GM18909 (cell line): ENCODE measurements around the gene RBM3.

ENCODE experiments used
- ATAC-seq: cut with Tn5 transposase; IDR thresholded peaks from one replicate; pipeline ENCODE4 v1.9.1; 2021; ENCODE audit warnings: mild to moderate bottlenecking; ENCODE audit not compliant: unreplicated experiment, poor library complexity

Gene RBM3

DNA sequence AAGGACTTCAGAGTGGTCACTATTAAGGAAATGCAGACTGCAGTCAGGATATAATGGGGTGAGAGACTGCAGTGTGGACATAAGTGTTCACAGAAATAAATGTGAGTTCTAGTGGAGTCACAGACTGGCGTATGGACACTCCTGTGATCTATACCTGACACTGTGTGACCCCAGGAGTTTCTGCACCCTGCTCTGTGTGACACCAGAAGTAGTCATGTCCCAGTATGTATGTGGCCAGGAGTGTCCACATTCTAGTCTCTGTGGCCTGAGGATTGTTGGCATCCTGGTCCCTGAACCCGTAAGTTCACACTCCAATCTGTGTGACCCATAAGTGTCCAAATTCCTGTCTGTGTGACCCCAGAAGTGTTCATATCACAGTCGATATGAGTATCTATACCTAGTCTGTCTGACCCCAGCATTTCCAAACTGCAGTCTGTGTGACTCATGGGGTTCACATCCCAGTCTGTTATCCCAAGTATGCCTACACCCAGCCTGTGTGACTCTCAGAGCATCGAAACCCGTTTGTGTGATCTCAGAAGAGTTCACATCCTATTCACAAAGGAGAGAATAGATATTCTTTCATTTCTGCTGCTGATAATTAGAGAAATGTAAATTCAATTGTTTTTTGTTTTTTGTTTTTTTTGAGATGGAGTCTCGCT is 39.3 kb downstream of the RBM3 start:
- no peak for ATAC-seq

DNA sequence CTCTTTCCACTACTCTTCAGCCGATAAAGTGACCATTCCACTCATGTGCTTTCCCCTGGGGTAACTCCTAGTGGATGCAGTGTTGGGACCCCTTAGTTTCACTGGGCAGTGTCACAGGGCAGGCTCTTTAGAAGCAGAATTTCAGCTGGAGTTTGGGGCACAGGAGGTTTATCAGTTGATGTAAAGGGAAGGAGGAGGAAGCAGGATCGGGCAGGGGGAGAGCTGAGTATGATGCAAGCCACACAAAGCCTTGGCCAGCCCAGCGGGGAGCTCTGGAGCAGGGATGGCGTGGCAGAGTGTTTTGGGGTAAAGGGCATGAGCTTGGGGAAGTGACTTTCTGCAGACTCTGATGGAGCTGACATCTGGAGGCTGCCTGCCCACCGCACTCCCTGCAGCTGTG is 42.3 kb downstream of the RBM3 start:
- no peak for ATAC-seq

DNA sequence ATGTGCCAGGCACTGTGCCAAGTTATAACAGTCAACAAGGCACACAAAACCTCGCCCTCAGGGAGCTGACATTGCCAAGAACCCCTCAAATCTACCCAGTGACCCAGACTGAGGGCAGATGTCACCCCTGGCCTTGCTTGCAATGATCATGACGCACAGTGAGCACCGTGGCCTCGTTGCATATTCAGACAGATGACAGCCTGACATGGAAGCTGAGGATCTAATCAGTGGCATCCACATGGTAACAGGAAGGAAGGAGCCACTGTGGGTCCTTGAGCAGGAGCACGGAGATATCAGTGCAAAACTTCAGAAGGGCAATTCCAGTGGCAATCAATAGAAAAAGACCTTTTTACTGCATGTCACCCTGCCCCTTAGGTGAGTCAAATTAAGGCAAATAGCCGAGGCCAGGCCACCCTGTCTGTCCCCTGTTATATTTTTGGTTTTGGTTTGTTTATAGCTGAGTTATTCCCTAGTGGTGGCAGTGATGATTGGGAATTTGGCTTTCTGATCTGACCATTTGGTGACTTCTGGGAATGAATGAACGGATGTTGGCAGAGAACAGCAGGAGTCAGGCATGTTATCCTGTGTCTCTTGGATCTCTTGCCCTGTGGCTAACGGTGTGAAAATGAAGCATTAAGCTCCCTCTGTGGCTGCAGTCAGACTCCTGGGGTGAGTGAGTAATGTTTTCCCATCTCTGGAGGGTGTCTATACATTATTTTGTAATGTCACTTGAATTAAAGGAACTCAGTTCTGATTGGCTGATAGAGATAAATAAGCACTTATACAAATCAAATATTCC is 43.5 kb downstream of the RBM3 start:
- no peak for ATAC-seq

DNA sequence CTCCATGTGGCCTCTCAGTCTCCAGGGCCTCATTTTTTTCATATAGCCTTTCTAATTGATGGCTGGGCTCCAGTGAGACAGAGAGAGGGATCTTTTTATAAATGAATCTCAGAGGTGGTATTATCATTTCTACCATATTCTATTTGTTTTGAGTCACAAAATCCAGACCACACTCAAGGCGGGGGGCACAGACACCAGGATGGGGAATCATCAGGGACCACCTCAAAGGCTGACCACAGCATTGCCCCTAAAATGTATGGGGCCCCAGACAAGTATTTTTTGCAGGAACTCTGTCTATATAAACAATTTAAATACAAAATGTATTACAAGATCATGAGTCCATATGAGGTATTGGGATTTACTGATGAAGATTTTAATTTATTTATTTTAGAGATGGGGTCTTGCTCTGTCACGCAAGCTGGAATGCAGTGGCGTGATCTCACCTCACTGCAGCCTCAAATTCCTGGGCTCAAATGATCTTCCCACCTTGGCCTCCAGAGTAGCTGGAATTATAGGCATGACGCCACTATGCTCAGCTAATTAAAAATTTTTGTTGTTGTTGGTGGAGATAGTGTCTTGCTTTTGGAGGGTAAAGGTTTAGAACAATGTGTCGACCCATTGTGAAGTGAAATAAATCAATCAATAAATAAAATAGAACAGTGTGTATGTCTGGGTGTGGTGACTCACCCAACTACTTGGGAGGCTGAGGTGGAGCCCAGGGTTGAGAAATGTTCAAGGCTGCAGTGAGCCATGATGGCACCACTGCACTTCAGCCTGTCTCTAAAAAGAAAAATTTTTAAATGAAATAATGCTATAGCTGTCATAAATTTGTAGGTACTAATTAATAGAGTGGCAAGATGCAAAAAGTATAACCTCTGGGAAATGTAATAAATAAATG is 52.4 kb downstream of the RBM3 start:
- ATAC-seq: no peak
